LNCaP clone FGC (cell line): ENCODE data around the gene RFX3.
A peak's percentile ranks its signal among the peaks of the same experiment; 100 is the strongest.

Experiments
- DNase-seq: peaks from one replicate; pipeline ENCODE4 v3.0.0-alpha.2; 2011; ENCODE audit warnings: low read depth
- H3K4me3 ChIP-seq: 2 replicates; pipeline ENCODE4 v1.5.1; 2011; ENCODE audit warnings: mild to moderate bottlenecking, low read depth, low read length, control low read depth
- CTCF ChIP-seq: IDR thresholded peaks from 2 replicates; pipeline ENCODE4 v1.5.1; 2012; ENCODE audit warnings: mild to moderate bottlenecking; ENCODE audit not compliant: control insufficient read depth, insufficient read depth; ENCODE audit errors: extremely low read depth

Gene RFX3

GRCh38 chr9:3541206-3541605 lies 15.4 kb upstream of the RFX3 start:
- H3K4me3 ChIP-seq = no peak overlapping the region
- TF ChIP-seq CTCF = no peak
- DNase-seq = no peak

- H3K4me3 ChIP-seq = no peak overlapping the region
- no peak for TF ChIP-seq CTCF
Measured at GRCh38 chr9:3534614-3535404, 9.0 kb upstream of the RFX3 start.

GRCh38 chr9:3532158-3532557 lies 6.4 kb upstream of the RFX3 start:
- no peak for TF ChIP-seq CTCF
- no peak overlapping the region for H3K4me3 ChIP-seq
- DNase-seq = no peak

More at GRCh38 chr9:3534614-3535404, 9.0 kb upstream of the RFX3 start:
- no peak for DNase-seq

GRCh38 chr9:3528451-3528850 lies 2.6 kb upstream of the RFX3 start:
- no peak for DNase-seq

GRCh38 chr9:3526997-3527940 lies 1.5 kb upstream of the RFX3 start:
- no peak for TF ChIP-seq CTCF
- H3K4me3 ChIP-seq = peak overlapping the region; percentile 90
- no peak for DNase-seq

More at GRCh38 chr9:3528451-3528850, 2.6 kb upstream of the RFX3 start:
- no peak overlapping the region for H3K4me3 ChIP-seq
- no peak for TF ChIP-seq CTCF

GRCh38 chr9:3526165-3526996 lies 580 bp upstream of the RFX3 start:
- TF ChIP-seq CTCF = no peak
- DNase-seq = no peak
- peak overlapping the region; percentile 90 for H3K4me3 ChIP-seq
